ENCODE measurements around the gene TBX10. TPM values are rescaled to one million over a fixed set of nuclear protein-coding genes. Genes with fewer than 3 reads are reported as not detected.

Gene TBX10
- total and polyA plus RNA-seq, 5 donors: not detected

GRCh38 chr11:67585911-67586310 is 53.7 kb downstream of the TBX10 start:
- no peaks in the 10 kb centered on the region for H3K4me1 ChIP-seq (ENCODE audit: control insufficient read depth, insufficient read depth, low read length)
- WGBS: 89% methylated on average over 4 of the region's 4 CpGs
- no peak overlapping the region for H3K27ac ChIP-seq (ENCODE audit: low read length)

GRCh38 chr11:67584881-67585873 is 54.4 kb downstream of the TBX10 start:
- H3K4me1 ChIP-seq (ENCODE audit: control insufficient read depth, insufficient read depth, low read length): no peaks in the 10 kb centered on the region
- intact Hi-C loops (cut with DNase I): no loop called here

More at GRCh38 chr11:67585911-67586310, 53.7 kb downstream of the TBX10 start:
- Histone ChIP-seq H3K9me3 (ENCODE audit: control insufficient read depth, low read length) (no peaks in the 10 kb centered on the region), H3K4me3 (ENCODE audit: low read length) (no peak overlapping the region), H3K27me3 (ENCODE audit: control insufficient read depth, insufficient read depth) (no peaks in the 10 kb centered on the region)
- no peak for ATAC-seq
- intact Hi-C loops (cut with DNase I): no loop called here
- DNase-seq: no peak

GRCh38 chr11:67584205-67584880 is 55.2 kb downstream of the TBX10 start:
- WGBS: 15% methylated on average over 33 of the region's 33 CpGs
- no peaks in the 10 kb centered on the region for H3K4me1 ChIP-seq (ENCODE audit: control insufficient read depth, insufficient read depth, low read length)
- intact Hi-C loops (cut with DNase I): no loop called here

More at GRCh38 chr11:67584881-67585873, 54.4 kb downstream of the TBX10 start:
- no peaks in the 10 kb centered on the region for H3K27me3 ChIP-seq (ENCODE audit: control insufficient read depth, insufficient read depth)
- no peak overlapping the region for H3K4me3 ChIP-seq (ENCODE audit: low read length)
- no peaks in the 10 kb centered on the region for H3K9me3 ChIP-seq (ENCODE audit: control insufficient read depth, low read length)
- DNase-seq: peak in 2 of 3 donors; percentile 61 to 62
- H3K27ac ChIP-seq (ENCODE audit: low read length): peak overlapping the region; percentile 96
- 88% methylated on average over 21 of the region's 21 CpGs for WGBS
- no peak for ATAC-seq

GRCh38 chr11:67583247-67584204 is 56.0 kb downstream of the TBX10 start, which contains the start of gene GSTP1:
GSTP1 (plus strand) TSS chr11:67583812; CDS start chr11:67583844, 32 bp downstream.
- no peaks in the 10 kb centered on the region for H3K27me3 ChIP-seq (ENCODE audit: control insufficient read depth, insufficient read depth)
- peak within 1 kb of the TSS; percentile 99 for H3K27ac ChIP-seq (ENCODE audit: low read length)
- no peaks in the 10 kb centered on the region for H3K9me3 ChIP-seq (ENCODE audit: control insufficient read depth, low read length)
- intact Hi-C loops (cut with DNase I): no loop called here
- H3K4me1 ChIP-seq (ENCODE audit: control insufficient read depth, insufficient read depth, low read length): no peaks in the 10 kb centered on the region
- DNase-seq (peak; percentile 95 to 98 (median 98)), ATAC-seq (peak; percentile 97 to 98)
- peak within 1 kb of the TSS; percentile 90 for H3K4me3 ChIP-seq (ENCODE audit: low read length)
- 2% methylated on average over 81 of the region's 81 CpGs for WGBS

More at GRCh38 chr11:67584205-67584880, 55.2 kb downstream of the TBX10 start:
- ATAC-seq (peak; percentile 80 to 84), DNase-seq (peak; percentile 82 to 92 (median 92))
- H3K27ac ChIP-seq (ENCODE audit: low read length): peak overlapping the region; percentile 96
- H3K27me3 ChIP-seq (ENCODE audit: control insufficient read depth, insufficient read depth): no peaks in the 10 kb centered on the region
- H3K9me3 ChIP-seq (ENCODE audit: control insufficient read depth, low read length): no peaks in the 10 kb centered on the region
- H3K4me3 ChIP-seq (ENCODE audit: low read length): peak overlapping the region; percentile 90

GRCh38 chr11:67582011-67582410 is 57.6 kb downstream of the TBX10 start:
- no peaks in the 10 kb centered on the region for H3K27me3 ChIP-seq (ENCODE audit: control insufficient read depth, insufficient read depth)
- 72% methylated on average over 4 of the region's 4 CpGs for WGBS
- H3K9me3 ChIP-seq (ENCODE audit: control insufficient read depth, low read length): no peaks in the 10 kb centered on the region
- no peak overlapping the region for H3K27ac ChIP-seq (ENCODE audit: low read length)
- DNase-seq (no peak), ATAC-seq (no peak)
- intact Hi-C loops (cut with DNase I): no loop called here
- H3K4me3 ChIP-seq (ENCODE audit: low read length): no peak overlapping the region
- no peaks in the 10 kb centered on the region for H3K4me1 ChIP-seq (ENCODE audit: control insufficient read depth, insufficient read depth, low read length)

GRCh38 chr11:67581469-67581868 is 58.1 kb downstream of the TBX10 start:
- no peaks in the 10 kb centered on the region for H3K27me3 ChIP-seq (ENCODE audit: control insufficient read depth, insufficient read depth)
- H3K27ac ChIP-seq (ENCODE audit: low read length): no peak overlapping the region
- WGBS: 57% methylated on average over 11 of the region's 11 CpGs
- no peaks in the 10 kb centered on the region for H3K9me3 ChIP-seq (ENCODE audit: control insufficient read depth, low read length)
- no peak for DNase-seq
- H3K4me3 ChIP-seq (ENCODE audit: low read length): no peak overlapping the region
- H3K4me1 ChIP-seq (ENCODE audit: control insufficient read depth, insufficient read depth, low read length): no peaks in the 10 kb centered on the region
- ATAC-seq: no peak
- intact Hi-C loops (cut with DNase I): no loop called here

Other genes starting within 250 kb of the TBX10 start
- gene RAD9A, start 247.8 kb downstream of the TBX10 start, total RNA-seq: 10 to 100 TPM in 1 of 4 donors, 1 to 10 TPM in 3; 7.9 to 11.7 (median 9.4) TPM
- gene RAD9A, start 247.8 kb downstream of the TBX10 start, polyA plus RNA-seq: 7.3 TPM
- 10 to 100 TPM; 73.1 to 93.4 (median 79.1) TPM for gene PPP1CA, start 237.9 kb downstream of the TBX10 start, total RNA-seq
- gene PPP1CA, start 237.9 kb downstream of the TBX10 start, polyA plus RNA-seq: 79.4 TPM
- 1 to 10 TPM in 3 of 4 donors, under 1 TPM in 1; 0.67 to 2.7 (median 1.8) TPM for gene TBC1D10C, start 235.7 kb downstream of the TBX10 start, total RNA-seq
- gene TBC1D10C, start 235.7 kb downstream of the TBX10 start, polyA plus RNA-seq: 0.86 TPM
- gene CARNS1, start 224.1 kb downstream of the TBX10 start, total RNA-seq: 10 to 100 TPM in 2 of 4 donors, 1 to 10 TPM in 2; 5.1 to 23.6 (median 9.3) TPM
- gene CARNS1, start 224.1 kb downstream of the TBX10 start, polyA plus RNA-seq: 5.2 TPM
- 10 to 100 TPM; 29.0 to 31.3 (median 29.5) TPM for gene RPS6KB2, start 211.3 kb downstream of the TBX10 start, total RNA-seq
- 39.6 TPM for gene RPS6KB2, start 211.3 kb downstream of the TBX10 start, polyA plus RNA-seq
- gene PTPRCAP, start 202.1 kb downstream of the TBX10 start, total RNA-seq: 1 to 10 TPM; 1.2 to 3.4 (median 1.9) TPM
- gene PTPRCAP, start 202.1 kb downstream of the TBX10 start, polyA plus RNA-seq: 1.6 TPM
- gene CORO1B, start 196.3 kb downstream of the TBX10 start, total RNA-seq: 10 to 100 TPM; 23.5 to 38.2 (median 29.6) TPM
- 20.8 TPM for gene CORO1B, start 196.3 kb downstream of the TBX10 start, polyA plus RNA-seq
- not detected for gene GPR152, start 187.0 kb downstream of the TBX10 start, total RNA-seq
- not detected for gene GPR152, start 187.0 kb downstream of the TBX10 start, polyA plus RNA-seq
- gene CABP4, start 184.4 kb downstream of the TBX10 start, total RNA-seq: 1 to 10 TPM; 1.1 to 1.8 (median 1.5) TPM
- gene CABP4, start 184.4 kb downstream of the TBX10 start, polyA plus RNA-seq: 0.81 TPM
- 10 to 100 TPM; 61.7 to 78.2 (median 65.4) TPM for gene TMEM134, start 170.5 kb downstream of the TBX10 start, total RNA-seq
- gene TMEM134, start 170.5 kb downstream of the TBX10 start, polyA plus RNA-seq: 82.3 TPM
- 10 to 100 TPM; 50.8 to 64.5 (median 64.2) TPM for gene AIP, start 156.7 kb downstream of the TBX10 start, total RNA-seq
- gene AIP, start 156.7 kb downstream of the TBX10 start, polyA plus RNA-seq: 74.2 TPM
- 10 to 100 TPM; 19.4 to 26.3 (median 24.1) TPM for gene PITPNM1, start 134.4 kb downstream of the TBX10 start, total RNA-seq
- 13.7 TPM for gene PITPNM1, start 134.4 kb downstream of the TBX10 start, polyA plus RNA-seq
- gene CDK2AP2, start 131.6 kb downstream of the TBX10 start, total RNA-seq: 10 to 100 TPM; 31.5 to 52.7 (median 49.9) TPM
- 65.2 TPM for gene CDK2AP2, start 131.6 kb downstream of the TBX10 start, polyA plus RNA-seq
- not detected for gene CABP2, start 116.3 kb downstream of the TBX10 start, total RNA-seq
- gene CABP2, start 116.3 kb downstream of the TBX10 start, polyA plus RNA-seq: not detected
- 100 to 1,000 TPM; 323 to 411 (median 377) TPM for gene GSTP1, start 56.0 kb downstream of the TBX10 start, total RNA-seq
- gene GSTP1, start 56.0 kb downstream of the TBX10 start, polyA plus RNA-seq: 501 TPM
- 100 to 1,000 TPM; 375 to 462 (median 435) TPM for gene NDUFV1, start 32.8 kb downstream of the TBX10 start, total RNA-seq
- gene NDUFV1, start 32.8 kb downstream of the TBX10 start, polyA plus RNA-seq: 380 TPM
- gene NUDT8, start 9.8 kb downstream of the TBX10 start, total RNA-seq: 100 to 1,000 TPM in 1 of 4 donors, 10 to 100 TPM in 3; 45.6 to 105 (median 79.6) TPM
- gene NUDT8, start 9.8 kb downstream of the TBX10 start, polyA plus RNA-seq: 121 TPM
- not detected for gene ACY3, start 11.0 kb upstream of the TBX10 start, total RNA-seq
- gene ACY3, start 11.0 kb upstream of the TBX10 start, polyA plus RNA-seq: not detected
- not detected for gene ALDH3B2, start 34.9 kb upstream of the TBX10 start, total RNA-seq
- not detected for gene ALDH3B2, start 34.9 kb upstream of the TBX10 start, polyA plus RNA-seq

All from right cardiac atrium (tissue), 5 donors.